Epithelial cell of esophagus (primary cell): Measurements from ENCODE around the gene ITGB2.

Experiments used
- DNase-seq: peaks from one replicate; pipeline ENCODE4 v3.0.0; 2010; ENCODE audit warnings: low read depth
- H3K4me3 ChIP-seq: 2 replicates; pipeline ENCODE4 v1.5.1; 2011; ENCODE audit warnings: mild to moderate bottlenecking, low read length, control low read depth
- CTCF ChIP-seq: IDR thresholded peaks from 2 replicates; pipeline ENCODE4 v1.5.1; 2011; ENCODE audit warnings: low read depth, mild to moderate bottlenecking, low read length, control low read depth, inconsistent platforms; ENCODE audit not compliant: insufficient read depth; ENCODE audit errors: missing control alignments

The ITGB2 gene

DNA sequence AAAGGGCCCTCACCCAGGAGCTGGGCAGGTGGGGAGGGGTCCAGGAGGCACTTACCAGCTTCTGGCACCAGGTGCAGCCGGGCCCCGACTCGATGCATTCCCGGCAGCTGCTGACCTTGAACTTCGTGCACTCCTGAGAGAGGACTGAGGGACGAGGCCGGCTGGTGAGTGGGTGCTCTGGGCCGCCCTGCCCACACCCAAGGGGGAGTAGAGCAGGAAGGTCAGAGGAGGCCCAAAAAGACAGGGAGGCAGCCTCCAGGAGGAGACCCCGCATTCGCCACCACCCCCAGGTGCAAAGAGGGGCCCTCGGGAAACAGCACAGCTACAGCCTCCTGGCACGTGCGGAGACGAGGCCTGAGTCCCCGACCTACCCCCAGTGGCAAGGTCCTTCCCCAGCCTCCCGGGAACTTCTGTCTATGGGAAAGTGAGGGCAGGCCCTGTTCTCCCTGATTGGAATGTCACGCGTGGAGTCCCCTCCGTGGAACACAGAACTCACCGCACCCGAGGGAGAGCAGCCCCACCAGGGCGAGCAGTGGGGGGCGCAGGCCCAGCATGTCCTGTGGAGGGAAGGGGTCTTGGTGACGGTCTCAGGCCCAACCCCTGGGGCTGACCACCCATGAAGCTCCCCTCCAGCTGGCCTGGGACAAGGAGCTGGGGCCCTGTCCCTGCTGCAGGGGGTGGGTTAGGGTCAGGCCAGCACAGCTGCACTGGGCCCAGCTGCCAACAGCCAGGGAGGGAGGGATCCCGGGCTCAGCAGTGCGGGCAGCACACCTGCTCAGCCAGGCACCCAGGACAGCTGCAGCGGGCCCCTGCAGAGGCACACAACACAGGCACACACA, 10.3 kb downstream of the ITGB2 start:
- no peak for TF ChIP-seq CTCF
- no peak overlapping the region for H3K4me3 ChIP-seq
- no peak for DNase-seq

DNA sequence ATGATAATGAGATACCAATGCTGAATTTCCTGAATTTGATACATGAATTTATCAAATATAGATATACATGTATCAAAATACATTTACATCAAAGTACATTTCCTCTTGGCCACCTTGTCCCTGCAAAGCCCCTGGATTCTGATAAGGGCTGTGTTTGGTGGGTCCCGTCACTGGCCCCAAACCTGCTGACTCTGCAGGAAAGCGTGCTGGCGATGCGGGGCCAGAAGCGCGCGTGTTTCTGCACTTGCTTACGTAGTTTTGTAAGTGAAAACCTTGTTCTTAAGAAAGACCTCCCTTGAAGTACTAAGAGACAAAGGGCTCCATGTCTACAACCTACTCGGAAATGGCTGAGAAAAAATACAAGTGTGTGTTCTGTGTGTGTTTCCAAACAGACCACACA, 11.0 kb downstream of the ITGB2 start:
- no peak for DNase-seq
- H3K4me3 ChIP-seq = no peak overlapping the region
- no peak for TF ChIP-seq CTCF

- no peak for TF ChIP-seq CTCF
- no peak overlapping the region for H3K4me3 ChIP-seq
- DNase-seq = no peak
Measured at GRCh38 chr21:44908908-44909307, 11.8 kb downstream of the ITGB2 start.

GRCh38 chr21:44907966-44908895, 12.5 kb downstream of the ITGB2 start:
- TF ChIP-seq CTCF = no peak
- H3K4me3 ChIP-seq = no peak overlapping the region

GRCh38 chr21:44907225-44907965, 13.3 kb downstream of the ITGB2 start:
- H3K4me3 ChIP-seq = no peak overlapping the region
- DNase-seq = no peak
- no peak for TF ChIP-seq CTCF

More at GRCh38 chr21:44907966-44908895, 12.5 kb downstream of the ITGB2 start:
- no peak for DNase-seq

GRCh38 chr21:44905728-44906090, 15.0 kb downstream of the ITGB2 start:
- TF ChIP-seq CTCF = no peak
- DNase-seq = no peak
- H3K4me3 ChIP-seq = no peak overlapping the region
